Stimulated activated memory B cell treated with anti-CD40 and anti-IgM and Interleukin-4, amounts not matched to agents 10 μg/mL and 1 μg/mL and 100 μg/mL, for 72 hours (primary cell): ENCODE measurements around the gene EI24.
"Not testable (repeated sequence)": the region's sequence is repeated elsewhere in the genome, so short reads cannot be mapped to it uniquely, and the experiment has no call there.

Experiments
- ATAC-seq: fragments of 150-1000 bp; cut with Tn5 transposase; 2 replicates; pipeline ENCODE4 v1.10.0; 2021
- H3K27ac Mint-ChIP-seq: one replicate; pipeline ENCODE4 v1.8.0; 2022; ENCODE audit warnings: mild to moderate bottlenecking, mixed read lengths
- H3K27me3 Mint-ChIP-seq: one replicate; pipeline ENCODE4 v1.8.0; 2022; ENCODE audit warnings: mixed read lengths
- H3K36me3 Mint-ChIP-seq: one replicate; pipeline ENCODE4 v1.8.0; 2022; ENCODE audit warnings: mixed read lengths
- H3K4me1 Mint-ChIP-seq: one replicate; pipeline ENCODE4 v1.8.0; 2022; ENCODE audit warnings: mixed read lengths
- H3K4me3 Mint-ChIP-seq: one replicate; pipeline ENCODE4 v1.8.0; 2022; ENCODE audit warnings: mild to moderate bottlenecking, moderate library complexity, mixed read lengths
- H3K9me3 Mint-ChIP-seq: one replicate; pipeline ENCODE4 v1.8.0; 2022; ENCODE audit warnings: mixed read lengths

EI24 gene

DNA sequence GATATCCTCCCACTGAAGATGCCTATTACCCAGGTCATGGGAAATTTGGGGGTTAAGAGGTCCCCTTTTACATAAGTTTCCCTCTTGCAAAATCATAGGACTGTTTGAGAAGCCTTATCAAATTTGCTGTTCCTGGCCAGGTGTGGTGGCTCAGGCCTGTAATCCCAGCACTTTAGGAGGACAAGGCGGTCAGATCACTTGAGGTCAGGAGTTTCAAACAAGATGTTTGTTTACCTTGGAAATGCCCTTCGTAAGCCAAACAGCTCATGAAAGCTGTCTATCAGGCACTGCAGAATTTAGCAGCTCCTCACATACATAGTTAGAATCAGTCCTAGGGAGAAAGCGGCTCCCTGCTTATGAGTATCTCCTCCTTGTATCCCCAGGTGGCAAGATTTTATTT, 4.9 kb upstream of the EI24 start:
- Mint-ChIP-seq H3K36me3 (no peaks in the 10 kb centered on the region), H3K4me3 (no peak overlapping the region), H3K9me3 (no peaks in the 10 kb centered on the region), H3K27me3 (no peaks in the 10 kb centered on the region), H3K27ac (no peak overlapping the region), H3K4me1 (no peaks in the 10 kb centered on the region)
- no peak for ATAC-seq

- no peaks in the 10 kb centered on the region for H3K9me3 Mint-ChIP-seq
- H3K27ac Mint-ChIP-seq: no peak overlapping the region
- no peaks in the 10 kb centered on the region for H3K27me3 Mint-ChIP-seq
- no peak overlapping the region for H3K4me3 Mint-ChIP-seq
- no peak for ATAC-seq
- H3K36me3 Mint-ChIP-seq: no peaks in the 10 kb centered on the region
- H3K4me1 Mint-ChIP-seq: peaks cover 13% of the 10 kb centered on the region
Observed at GRCh38 chr11:125566235-125566634, 3.0 kb upstream of the EI24 start.

DNA sequence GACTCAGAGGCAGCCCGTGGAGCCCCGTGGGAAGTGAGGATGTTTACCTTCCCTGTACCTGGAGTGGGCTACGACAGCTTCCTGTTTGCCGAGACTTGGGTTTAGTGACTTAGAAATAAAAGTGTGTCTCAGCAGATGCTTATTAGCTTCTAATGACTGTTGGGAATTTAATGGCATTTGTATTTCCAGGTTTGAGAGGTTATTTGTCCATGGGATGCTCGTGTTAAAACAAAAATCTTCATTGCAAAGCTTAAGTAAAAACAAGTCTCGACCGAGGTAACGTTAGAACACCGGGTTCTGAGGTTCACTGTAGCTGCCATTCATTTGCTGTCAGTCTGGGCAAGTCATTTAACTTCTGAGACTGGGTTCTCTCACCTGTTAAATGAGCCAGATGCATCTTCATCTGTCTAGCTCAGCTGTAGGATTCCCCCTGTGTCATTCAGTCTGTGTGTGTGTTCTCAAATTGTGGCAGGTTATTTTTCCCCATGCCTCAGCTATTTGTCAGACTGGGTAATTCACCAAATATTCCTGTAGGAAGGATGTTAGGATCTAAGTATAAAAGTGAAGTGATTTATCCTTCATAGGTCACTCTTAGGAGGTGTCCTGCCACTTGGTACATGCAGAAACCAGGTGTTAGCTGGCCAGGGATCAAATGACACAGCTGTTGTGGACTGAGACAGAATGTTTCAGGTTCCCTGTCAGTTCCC, 791 bp downstream of the EI24 start:
- peak overlapping the region; percentile 85 for H3K27ac Mint-ChIP-seq
- peak; percentile 42 for ATAC-seq

GRCh38 chr11:125570952-125571351, 1.7 kb downstream of the EI24 start:
- peaks cover 13% of the 10 kb centered on the region for H3K4me1 Mint-ChIP-seq
- peaks cover 25% of the 10 kb centered on the region for H3K36me3 Mint-ChIP-seq
- ATAC-seq: no peak
- H3K4me3 Mint-ChIP-seq: peak overlapping the region; percentile 39
- no peaks in the 10 kb centered on the region for H3K9me3 Mint-ChIP-seq
- H3K27me3 Mint-ChIP-seq: no peaks in the 10 kb centered on the region
- H3K27ac Mint-ChIP-seq: no peak overlapping the region

More for the DNA sequence above, 791 bp downstream of the EI24 start:
- Mint-ChIP-seq H3K36me3 (peaks cover 20% of the 10 kb centered on the region), H3K4me3 (peak overlapping the region; percentile 90), H3K27me3 (no peaks in the 10 kb centered on the region), H3K9me3 (no peaks in the 10 kb centered on the region), H3K4me1 (peaks cover 13% of the 10 kb centered on the region)

- Mint-ChIP-seq H3K27ac (no peak overlapping the region), H3K4me3 (no peak overlapping the region), H3K9me3 (no peaks in the 10 kb centered on the region), H3K27me3 (no peaks in the 10 kb centered on the region), H3K4me1 (peaks cover 13% of the 10 kb centered on the region), H3K36me3 (peaks cover 33% of the 10 kb centered on the region)
- no peak for ATAC-seq
Observed at GRCh38 chr11:125572916-125573315, 3.6 kb downstream of the EI24 start.

DNA sequence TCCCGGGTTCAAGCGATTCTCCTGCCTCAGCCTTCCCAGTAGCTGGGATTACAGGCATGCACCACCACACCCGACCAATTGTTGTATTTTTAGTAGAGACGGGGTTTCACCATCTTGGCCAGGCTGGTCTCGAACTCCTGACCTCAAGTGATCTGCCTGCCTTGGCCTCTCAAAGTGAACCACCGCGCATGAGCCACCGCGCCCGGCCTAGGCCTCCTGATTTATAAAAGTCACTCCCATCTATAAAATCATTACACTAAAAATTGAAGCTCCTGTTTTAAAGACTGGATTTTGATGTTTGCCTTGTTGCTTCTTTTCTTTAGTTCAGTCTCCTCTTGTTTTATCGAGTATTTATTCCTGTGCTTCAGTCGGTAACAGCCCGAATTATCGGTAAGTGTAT, 7.9 kb downstream of the EI24 start:
- ATAC-seq, H3K27me3 Mint-ChIP-seq, H3K27ac Mint-ChIP-seq, H3K9me3 Mint-ChIP-seq, H3K4me1 Mint-ChIP-seq, H3K4me3 Mint-ChIP-seq: not testable (repeated sequence)
- H3K36me3 Mint-ChIP-seq: peaks cover 51% of the 10 kb centered on the region

DNA sequence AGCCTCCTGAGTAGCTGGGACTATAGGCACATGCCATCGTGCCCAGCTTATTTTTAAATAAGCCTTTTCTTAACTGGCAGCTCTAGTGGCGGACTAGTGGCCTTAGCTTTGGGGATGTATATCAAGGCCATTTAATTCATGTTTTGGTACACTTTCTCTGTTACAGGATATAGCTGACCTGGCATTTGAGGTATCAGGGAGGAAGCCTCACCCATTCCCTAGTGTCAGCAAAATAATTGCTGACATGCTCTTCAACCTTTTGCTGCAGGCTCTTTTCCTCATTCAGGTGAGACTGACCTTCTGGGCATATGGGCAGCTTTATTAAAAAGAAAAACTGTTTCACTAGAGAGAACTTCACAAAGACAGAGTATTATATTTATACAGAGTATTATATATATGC, 9.5 kb downstream of the EI24 start:
- H3K36me3 Mint-ChIP-seq: peaks cover 52% of the 10 kb centered on the region

DNA sequence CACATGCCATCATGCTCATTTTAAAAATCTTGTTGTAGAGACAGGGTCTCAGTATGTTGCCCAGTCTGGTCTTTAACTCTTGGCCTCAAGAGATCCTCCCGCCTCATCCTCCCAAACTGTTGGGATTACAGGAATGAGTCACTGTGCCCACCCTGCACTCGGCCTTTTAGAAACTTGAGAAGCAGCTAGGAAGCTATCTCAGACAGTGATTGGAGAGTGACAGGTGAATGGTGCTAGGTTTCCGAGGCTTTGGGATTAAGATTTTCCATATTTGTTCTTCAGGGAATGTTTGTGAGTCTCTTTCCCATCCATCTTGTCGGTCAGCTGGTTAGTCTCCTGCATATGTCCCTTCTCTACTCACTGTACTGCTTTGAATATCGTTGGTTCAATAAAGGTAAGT, 10.5 kb downstream of the EI24 start:
- no peaks in the 10 kb centered on the region for H3K4me1 Mint-ChIP-seq
- H3K27me3 Mint-ChIP-seq: no peaks in the 10 kb centered on the region
- H3K27ac Mint-ChIP-seq: no peak overlapping the region
- H3K36me3 Mint-ChIP-seq: peaks cover 53% of the 10 kb centered on the region
- H3K4me3 Mint-ChIP-seq: no peak overlapping the region
- ATAC-seq: no peak
- H3K9me3 Mint-ChIP-seq: no peaks in the 10 kb centered on the region

More for the DNA sequence above, 9.5 kb downstream of the EI24 start:
- no peak for ATAC-seq
- Mint-ChIP-seq H3K9me3 (no peaks in the 10 kb centered on the region), H3K4me3 (no peak overlapping the region), H3K27me3 (no peaks in the 10 kb centered on the region), H3K27ac (no peak overlapping the region), H3K4me1 (no peaks in the 10 kb centered on the region)

- Mint-ChIP-seq H3K27me3 (no peaks in the 10 kb centered on the region), H3K36me3 (peaks cover 38% of the 10 kb centered on the region), H3K4me3 (no peak overlapping the region), H3K27ac (no peak overlapping the region), H3K9me3 (no peaks in the 10 kb centered on the region), H3K4me1 (peaks cover 6% of the 10 kb centered on the region)
- no peak for ATAC-seq
Observed at GRCh38 chr11:125583496-125583895, 14.2 kb downstream of the EI24 start.

DNA sequence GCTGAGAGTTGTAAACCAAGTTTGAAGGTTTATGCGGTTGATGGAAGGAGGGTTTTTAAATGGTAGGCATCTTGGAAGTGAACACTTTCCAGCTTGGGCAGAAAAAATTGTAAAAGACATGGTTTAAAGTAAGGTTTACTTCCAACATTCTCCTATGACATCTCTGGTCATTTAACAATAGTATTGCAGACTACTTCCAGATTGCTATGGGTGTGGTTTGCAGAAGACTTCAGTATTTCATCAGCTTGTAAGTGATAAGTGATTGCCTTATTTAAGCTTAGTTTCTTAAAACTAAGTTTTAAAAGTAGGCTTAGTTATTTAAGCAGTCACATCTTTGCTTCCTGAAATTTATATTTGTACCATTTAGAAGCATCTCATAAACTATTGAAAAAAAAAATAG, 16.2 kb downstream of the EI24 start:
- peaks cover 12% of the 10 kb centered on the region for H3K4me1 Mint-ChIP-seq
- no peaks in the 10 kb centered on the region for H3K9me3 Mint-ChIP-seq
- ATAC-seq: no peak
- peaks cover 31% of the 10 kb centered on the region for H3K36me3 Mint-ChIP-seq
- H3K27me3 Mint-ChIP-seq: no peaks in the 10 kb centered on the region
- H3K4me3 Mint-ChIP-seq: no peak overlapping the region
- no peak overlapping the region for H3K27ac Mint-ChIP-seq

DNA sequence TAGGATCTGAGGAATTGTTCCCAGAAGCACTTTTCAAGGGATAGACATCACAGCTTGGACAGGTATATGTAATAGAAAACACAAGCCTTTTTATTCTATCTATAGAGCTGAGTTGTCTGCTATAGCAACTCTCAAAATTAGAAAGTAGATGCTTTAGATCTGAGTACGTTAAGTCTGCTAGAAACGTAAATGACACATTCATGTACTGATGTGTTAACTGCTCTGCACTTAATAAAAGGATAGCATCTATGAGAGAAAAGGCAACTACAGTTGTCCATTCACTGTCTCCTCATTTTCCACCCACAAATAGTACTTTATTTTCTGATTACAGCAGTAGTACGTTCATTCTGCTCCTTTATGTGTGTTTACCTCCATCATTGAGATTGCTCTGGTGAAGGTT, 17.3 kb downstream of the EI24 start:
- Mint-ChIP-seq H3K4me1 (peaks cover 18% of the 10 kb centered on the region), H3K9me3 (no peaks in the 10 kb centered on the region), H3K4me3 (no peak overlapping the region), H3K36me3 (peaks cover 22% of the 10 kb centered on the region), H3K27me3 (no peaks in the 10 kb centered on the region), H3K27ac (no peak overlapping the region)
- ATAC-seq: no peak

DNA sequence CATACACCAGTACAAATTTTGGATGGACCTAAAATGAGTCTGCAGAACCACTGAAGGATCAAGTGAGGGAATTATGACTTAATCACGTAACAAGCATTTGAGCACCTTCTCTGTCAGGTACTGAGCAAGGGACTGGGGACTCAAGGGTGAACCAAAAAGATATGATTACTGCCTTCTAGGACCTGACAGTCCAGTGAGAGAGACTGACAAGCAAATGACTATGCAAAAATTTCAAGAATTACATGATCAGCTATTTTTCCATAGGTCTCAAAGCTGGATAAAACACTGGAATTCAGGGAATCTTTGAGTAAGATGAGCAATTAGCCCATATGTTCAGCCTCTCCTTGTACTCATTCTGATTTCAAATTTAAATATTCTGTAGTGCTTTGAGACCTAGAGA, 18.2 kb downstream of the EI24 start:
- peaks cover 22% of the 10 kb centered on the region for H3K36me3 Mint-ChIP-seq
- no peak overlapping the region for H3K27ac Mint-ChIP-seq
- H3K4me1 Mint-ChIP-seq: peaks cover 20% of the 10 kb centered on the region
- no peaks in the 10 kb centered on the region for H3K9me3 Mint-ChIP-seq
- no peak for ATAC-seq
- H3K4me3 Mint-ChIP-seq: no peak overlapping the region
- H3K27me3 Mint-ChIP-seq: no peaks in the 10 kb centered on the region

- H3K36me3 Mint-ChIP-seq: peaks cover 16% of the 10 kb centered on the region
- no peak overlapping the region for H3K27ac Mint-ChIP-seq
- no peak overlapping the region for H3K4me3 Mint-ChIP-seq
- ATAC-seq: no peak
- peaks cover 28% of the 10 kb centered on the region for H3K4me1 Mint-ChIP-seq
- no peaks in the 10 kb centered on the region for H3K27me3 Mint-ChIP-seq
- H3K9me3 Mint-ChIP-seq: no peaks in the 10 kb centered on the region
Observed at GRCh38 chr11:125588505-125588904, 19.2 kb downstream of the EI24 start.

GRCh38 chr11:125591649-125592304, 22.5 kb downstream of the EI24 start:
- peak overlapping the region; percentile 93 for H3K27ac Mint-ChIP-seq
- H3K27me3 Mint-ChIP-seq: no peaks in the 10 kb centered on the region
- H3K4me3 Mint-ChIP-seq: peak overlapping the region; percentile 86
- no peaks in the 10 kb centered on the region for H3K9me3 Mint-ChIP-seq
- peak; percentile 29 for ATAC-seq
- peaks cover 16% of the 10 kb centered on the region for H3K36me3 Mint-ChIP-seq
- peaks cover 60% of the 10 kb centered on the region for H3K4me1 Mint-ChIP-seq

GRCh38 chr11:125592305-125593113, 23.2 kb downstream of the EI24 start, which contains the start of gene STT3A:
TSS of gene STT3A (plus strand) at chr11:125592852. CDS start at chr11:125595916, 3,064 bp downstream.
- peak within 1 kb of the TSS; percentile 86 for H3K4me3 Mint-ChIP-seq
- peak; percentile 99 for ATAC-seq
- peak within 1 kb of the TSS; percentile 93 for H3K27ac Mint-ChIP-seq
- H3K4me1 Mint-ChIP-seq: peaks cover 61% of the 10 kb centered on the region
- no peaks in the 10 kb centered on the region for H3K27me3 Mint-ChIP-seq
- peaks cover 24% of the 10 kb centered on the region for H3K36me3 Mint-ChIP-seq
- no peaks in the 10 kb centered on the region for H3K9me3 Mint-ChIP-seq
